HG02759 (cell line): ENCODE measurements around the gene SYNE3.
"Not testable (repeated sequence)": the region's sequence is repeated elsewhere in the genome, so short reads cannot be mapped to it uniquely, and the experiment has no call there.

ENCODE experiments used
- ATAC-seq: cut with Tn5 transposase; IDR thresholded peaks from one replicate; pipeline ENCODE4 v1.9.1; 2021; ENCODE audit warnings: mild to moderate bottlenecking, moderate library complexity; ENCODE audit not compliant: unreplicated experiment

Gene SYNE3

DNA sequence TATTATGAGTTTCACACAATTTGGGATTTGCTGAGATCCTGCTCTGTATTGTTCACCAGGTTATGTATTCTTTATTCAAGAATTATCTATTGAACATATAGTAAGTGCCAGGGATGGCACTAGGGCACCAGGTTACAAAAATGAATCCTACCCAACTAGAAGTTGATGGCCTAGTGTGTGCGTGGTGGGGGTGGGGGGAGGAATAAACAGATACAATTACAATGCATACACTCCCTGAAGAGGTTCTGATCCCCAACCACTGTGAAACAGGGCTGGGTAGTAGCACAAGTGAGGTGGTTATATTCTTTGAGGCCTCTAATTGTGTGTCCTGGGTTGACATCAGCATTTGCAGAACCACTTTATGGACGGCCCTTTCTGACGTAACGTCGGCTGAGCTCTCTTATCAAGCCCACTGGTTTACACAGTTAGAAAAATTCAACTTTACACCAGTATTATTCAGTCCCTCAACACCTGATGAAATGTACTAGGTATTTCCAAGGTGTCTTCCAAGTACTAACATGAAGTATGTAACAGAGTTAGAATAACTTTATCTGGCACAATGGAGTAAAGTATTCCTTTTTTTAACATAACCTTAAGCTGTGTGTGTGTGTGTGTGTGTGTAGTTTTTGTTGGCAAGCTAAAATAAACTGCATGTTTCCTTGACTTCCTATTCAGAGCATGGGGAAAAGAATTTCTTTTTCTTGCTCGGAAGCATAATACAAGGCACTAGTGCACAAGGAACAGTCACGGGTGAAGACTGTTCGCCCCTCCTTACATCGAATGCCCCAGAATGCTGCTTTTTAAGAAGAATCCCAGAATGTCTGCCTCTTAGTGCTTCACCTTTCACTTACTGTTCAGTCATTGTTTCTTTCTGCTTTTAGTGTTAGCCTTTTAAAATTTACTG, 10.3 kb upstream of the SYNE3 start:
- ATAC-seq, result no peak

DNA sequence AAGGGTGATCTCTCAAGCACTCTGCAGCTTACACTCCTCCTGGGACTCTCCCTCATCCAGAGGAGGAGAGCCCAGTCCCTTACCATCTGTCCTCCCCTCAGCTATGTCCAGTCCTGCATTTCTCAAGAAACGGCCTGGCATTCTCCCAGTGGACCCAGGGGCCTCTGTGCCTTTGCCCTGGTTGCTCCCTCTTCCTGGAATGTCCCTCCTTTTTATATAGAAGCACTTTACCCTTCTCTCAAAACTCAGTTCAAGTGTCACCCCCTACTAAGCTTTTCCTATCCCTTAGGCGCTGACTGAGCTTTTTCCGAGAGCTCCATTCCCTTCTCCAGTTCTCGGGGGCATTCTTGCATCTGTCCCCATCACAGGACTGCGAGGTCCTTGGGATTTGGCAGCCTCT, 9.5 kb upstream of the SYNE3 start:
- no peak for ATAC-seq

DNA sequence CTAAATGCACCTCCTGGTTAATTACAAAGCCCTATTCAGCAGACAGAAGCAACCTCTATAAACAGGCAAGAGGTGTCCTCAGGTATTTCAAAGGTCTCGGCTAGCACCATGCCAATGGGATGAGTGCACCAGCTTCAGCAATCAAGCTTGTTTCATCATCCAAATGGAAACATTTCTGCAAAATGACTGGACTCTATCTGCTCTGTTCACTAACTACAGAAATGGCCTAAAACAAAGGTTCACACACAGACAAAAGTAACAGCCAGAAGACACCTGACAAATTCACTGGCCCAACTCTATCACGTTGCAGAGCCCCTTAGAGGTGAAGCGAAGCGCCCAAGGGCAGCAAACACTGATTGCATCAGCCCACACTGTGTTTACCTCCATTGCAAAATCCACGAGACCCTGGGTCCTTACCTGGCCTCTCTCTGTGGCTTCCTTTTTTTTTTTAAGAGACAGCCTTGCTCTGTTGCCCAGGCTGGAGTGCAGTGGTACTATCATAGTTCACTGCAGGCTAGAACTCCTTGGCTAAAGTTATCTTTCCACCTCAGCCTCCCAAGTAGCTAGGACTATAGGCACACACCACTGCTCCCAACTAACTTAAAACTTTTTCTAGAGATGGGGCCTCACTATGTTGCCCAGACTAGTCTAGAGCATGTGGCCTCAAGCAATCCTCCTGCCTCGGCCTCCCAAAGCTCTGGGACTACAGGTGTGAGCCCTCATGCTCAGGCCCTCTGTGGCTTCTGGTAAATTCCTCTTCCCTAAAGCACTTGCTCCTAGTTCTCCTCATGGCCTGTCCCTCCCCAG, 8.5 kb upstream of the SYNE3 start:
- ATAC-seq, result no peak

DNA sequence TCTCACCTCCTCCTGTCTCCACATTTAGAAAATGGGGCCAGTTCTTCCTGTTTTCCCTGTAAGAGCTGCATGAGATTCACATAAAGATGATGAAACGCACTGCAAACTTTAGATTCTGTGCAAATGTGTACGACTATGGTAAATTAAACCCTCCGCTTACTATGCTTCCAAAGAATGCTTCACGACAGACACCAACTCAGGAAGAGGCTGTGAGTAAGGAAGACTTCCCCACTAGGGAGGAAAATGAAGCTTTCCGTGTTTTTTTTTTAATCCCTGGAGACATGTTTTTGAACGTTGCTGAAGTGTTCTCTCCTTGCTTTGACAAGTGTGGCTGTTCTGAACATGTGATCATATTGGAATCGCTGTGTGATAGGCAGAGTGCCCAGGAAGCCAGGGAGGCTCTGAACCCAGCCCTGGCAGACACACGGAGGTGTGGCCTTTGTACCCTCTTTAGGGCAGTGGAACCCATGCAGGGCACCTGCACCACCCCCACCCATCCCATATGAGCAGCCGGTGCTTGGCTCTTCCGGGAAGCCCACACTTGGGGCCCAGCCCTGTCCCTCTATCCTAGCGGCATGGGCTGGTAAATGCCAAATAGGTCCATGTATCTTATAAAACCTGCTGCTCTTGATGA, 7.5 kb upstream of the SYNE3 start:
- ATAC-seq, result no peak

DNA sequence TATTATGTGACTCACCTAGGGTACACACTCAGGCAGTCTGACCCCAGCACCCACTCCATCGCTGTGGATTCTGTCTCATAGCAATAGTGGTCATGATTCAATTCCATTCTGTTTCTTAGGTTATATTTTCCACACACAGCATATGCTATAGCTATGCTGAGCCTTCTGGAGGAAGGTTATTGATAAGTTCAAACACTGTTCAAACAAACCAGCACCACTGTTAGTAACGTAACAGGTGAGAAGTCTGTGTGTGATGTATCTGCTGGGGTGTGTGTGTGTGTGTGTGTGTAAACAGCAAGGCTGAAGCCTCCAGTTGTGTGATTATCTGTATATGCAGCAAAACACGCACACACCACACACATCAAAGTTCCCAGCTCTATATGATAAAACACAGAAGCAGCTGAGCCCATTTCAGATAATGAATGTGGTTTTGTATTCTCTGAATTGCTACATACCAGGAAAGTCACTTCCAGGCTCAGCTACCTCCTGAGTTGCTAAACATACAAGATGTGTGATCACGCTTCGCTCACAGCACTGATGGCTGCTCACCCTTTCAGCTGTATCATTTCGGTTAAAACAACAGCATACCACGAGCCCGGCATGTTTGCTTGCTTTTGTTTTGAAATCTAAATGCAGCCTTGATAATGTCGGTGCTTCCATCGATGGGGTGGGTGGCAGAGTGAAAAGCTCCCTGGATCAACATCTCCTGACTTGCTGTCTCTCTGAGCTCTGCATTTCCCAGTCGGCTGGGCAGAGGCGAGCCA, 6.8 kb upstream of the SYNE3 start:
- no peak for ATAC-seq

DNA sequence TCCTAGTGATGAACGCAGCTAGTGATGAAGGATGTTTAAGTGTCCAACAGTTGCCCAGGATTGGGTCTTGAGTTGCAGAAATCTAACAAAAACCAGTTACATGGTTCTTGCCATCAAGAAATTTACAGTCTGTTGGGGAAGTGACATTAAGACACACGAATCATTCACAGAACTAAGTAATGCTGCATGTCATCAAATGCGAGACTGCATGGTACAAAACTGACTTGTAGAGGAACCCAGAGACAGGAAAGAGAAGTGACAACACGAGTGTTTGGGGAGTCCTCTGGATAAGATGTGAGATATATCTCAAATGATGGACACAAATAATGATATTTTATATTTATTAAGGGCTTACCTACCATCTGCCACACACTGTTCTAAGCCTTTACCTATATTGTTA, 6.1 kb upstream of the SYNE3 start:
- no peak for ATAC-seq

DNA sequence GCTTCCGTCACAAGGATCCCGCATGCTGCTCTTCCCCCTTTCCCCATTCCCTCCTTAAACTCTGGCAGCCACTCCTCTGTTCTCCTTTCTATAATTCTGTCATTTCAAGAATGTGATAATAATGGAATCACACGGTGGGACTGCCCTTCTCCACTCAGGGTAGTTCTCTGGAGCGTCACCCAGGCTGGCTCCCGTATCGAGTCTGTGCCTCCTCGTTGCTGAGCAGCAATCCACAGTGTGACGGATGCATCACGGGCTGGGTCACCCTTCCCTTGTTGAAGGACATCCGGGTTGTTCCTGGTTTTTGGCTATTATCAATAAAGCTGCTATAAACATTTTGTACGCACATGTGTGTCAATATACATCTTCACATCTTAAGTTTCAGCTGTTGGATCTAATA, 5.7 kb upstream of the SYNE3 start:
- ATAC-seq, result no peak

DNA sequence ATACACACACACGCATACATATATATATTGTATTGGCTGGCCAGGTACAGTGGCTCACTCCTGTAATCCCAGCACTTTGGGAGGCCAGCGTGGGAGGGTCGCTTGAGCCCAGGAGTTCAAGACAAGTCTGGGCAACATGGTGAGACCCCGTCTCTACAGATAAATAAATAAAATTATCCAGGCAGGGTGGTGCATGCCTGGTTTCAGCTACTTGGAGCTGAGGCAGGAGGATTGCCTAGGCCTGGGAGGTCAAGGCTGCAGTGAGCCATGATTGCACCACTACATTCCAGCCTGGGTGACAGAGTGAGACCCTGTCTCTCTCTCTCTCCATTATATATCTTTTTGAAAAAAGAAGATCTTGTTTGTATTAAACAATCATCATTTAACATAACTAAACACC, 4.6 kb upstream of the SYNE3 start:
- no peak for ATAC-seq

DNA sequence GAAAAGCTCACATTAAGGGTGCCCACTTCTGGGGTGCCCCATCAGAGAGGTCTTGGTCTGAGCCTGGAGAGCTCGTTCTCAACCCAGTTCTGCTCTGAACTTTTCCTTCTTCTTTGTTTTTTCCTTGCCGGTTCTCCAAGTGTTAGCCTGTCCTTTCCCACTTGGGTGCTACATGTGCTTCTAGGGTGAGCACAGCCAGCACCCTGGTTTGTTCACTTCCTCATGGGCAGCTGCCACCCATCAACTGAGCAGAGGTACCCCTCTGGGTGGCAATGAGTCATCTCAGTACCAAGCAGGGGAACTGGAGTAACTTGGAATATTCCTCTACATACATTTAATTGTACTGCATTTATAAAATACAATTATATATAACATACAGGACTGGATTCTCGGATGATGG, 3.9 kb upstream of the SYNE3 start:
- no peak for ATAC-seq

DNA sequence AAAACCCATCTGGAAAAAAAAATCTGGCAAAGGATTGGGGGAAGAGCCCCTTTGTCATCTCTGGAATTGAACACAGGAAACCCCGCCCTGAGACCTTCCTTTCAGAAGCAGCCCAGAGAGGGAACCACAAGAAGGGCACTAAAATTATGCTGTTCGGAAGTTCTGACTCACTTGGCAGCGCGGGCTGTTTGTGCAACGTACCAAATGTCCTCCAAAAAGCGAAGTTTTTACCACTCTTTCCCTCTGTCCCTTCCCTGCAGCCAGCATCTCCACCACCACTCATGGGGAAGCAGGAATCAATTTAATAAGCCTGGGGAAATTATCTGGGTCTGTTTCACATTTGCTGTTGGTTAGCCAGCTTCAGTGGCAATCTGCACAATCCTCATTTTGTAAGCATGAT, 3.2 kb upstream of the SYNE3 start:
- no peak for ATAC-seq

DNA sequence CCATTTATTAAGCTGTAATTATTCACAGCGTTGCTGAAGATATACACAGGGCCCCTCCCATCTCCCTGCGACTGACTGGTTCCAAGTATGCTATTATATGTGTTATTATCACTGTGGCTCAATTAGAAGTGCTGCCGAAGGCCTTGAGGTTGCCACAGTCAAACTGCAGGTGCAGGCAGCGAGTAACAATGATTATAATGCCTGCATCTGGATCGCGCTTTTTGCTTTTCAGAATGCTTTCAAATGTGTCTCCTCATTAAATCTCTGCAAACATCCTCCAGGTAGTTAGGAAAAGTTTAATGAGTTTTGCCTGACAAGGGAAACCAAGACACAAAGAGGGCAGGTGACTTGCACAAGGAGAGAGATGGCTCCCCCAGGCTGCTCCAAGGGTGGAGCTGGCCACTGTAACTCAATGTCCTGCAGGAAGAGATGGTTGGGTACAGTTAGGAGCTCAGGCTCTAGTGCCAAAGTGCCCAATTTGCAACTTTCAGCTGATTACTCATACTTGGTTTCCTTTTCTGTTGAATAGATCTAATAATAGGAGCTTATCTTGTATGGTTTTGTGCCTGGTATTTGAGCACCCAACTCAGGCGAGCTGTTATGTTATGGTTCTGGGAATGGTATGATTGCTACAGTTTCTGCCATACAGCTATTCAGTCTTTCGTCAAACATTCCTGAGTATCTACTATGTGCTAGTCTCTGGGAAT, 1.7 kb upstream of the SYNE3 start:
- no peak for ATAC-seq

DNA sequence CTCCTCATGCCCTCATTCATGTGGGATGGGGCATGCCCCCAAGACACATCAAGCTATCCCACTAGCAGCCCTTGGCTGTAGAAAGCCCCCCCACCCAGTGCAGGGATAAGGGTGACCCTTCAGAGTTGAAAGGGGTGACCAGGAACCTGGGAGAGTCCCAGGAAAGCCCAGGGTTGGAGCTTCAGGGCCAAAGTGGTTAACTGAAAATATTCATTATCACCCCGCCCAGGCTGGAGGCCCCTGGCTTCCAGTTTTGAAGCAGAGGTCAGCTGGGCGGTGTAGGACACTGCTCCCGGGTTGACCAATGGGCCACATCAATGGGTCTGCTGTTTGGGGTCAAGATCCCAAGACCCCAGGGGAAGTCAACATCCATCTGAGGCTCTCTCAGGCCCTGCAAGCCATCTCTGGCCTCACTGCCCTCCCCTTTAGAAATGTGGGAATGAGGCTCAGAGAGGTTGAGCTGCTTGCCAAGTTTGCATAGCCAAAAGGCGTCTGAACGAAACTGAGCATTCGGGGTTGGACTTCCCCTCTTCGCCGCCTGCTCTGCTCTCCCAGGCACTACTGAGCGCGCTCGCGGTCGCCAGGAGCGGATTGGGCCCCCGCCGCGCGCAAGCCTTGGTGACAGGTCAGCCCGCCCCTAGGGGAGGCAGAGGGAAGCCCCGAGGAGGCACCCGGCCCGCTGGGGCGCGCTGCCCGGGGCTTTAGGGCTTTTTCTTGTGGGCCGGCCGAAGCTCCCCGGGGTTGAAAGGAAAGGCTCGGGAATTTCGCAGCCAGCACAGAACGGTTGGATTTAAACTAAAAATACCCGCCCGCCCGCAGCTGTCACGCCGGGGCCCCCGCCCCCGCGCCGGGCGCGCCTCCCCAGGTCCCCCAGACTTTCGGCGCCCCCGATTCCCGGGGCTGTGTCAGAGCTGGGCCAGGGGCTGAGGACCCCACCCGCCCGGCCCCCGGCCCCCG, 576 bp downstream of the SYNE3 start:
- peak; percentile 87 for ATAC-seq

DNA sequence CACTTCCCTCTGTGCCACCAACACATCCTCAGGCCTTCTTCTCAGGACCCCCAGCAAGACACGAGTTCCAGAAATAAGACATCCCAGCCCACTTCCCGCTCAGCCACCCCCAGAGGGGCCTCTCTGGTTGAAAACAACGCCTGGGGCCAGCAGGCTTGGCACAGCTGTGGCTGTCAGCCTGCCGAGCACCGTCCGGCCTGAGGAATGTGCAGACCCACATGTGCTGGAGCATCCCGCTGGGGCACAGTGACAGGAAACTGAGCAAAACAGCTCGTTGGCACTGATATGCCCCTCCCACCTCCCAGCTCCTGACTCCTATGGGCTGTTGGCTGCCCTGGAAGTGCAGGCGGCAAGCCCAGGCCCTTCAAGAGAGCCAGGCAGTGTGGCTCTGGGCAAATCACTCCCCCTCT, 1.4 kb downstream of the SYNE3 start:
- ATAC-seq, result no peak

DNA sequence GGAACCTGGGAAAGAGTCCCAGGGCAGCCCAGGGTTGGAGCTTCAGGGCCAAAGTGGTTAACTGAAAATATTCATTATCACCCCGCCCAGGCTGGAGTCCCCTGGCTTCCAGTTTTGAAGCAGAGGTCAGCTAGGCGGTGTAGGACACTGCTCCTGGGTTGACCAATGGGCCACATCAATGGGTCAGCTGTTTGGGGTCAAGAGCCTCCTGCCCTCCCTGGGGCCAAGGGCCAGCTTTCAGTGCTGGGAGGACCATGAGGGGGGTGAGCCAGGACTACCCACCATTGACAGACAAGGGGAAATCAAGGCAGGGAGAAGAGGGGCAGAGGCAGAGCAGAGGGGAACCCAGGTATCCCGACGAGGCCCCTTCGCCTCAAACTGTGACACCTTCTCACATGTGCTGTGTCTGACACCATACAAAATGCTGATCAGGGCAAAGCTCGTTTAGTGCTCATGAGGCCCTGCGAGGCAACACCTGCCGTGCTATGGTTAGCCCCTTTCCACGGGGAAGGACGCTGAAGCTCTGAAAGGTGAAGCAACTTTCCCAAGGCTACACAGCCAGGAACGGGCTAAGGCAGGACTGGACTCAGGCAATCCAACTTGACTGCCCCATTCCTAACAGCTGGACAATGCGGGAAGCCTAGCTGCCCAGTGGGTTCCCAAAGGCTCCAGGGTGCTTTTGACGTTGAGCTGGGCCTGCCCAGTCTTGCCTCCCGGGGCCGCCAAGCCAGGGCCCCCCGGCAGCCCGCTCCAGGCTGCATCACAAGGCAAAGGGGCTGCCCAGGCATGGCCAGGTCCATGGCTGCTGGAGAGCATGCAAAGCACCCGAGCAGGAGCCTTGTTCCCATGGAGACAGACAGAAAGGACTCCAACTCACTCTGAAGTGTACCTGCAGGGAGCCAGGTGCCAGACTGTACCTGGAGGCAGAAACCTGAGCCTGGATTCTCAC, 2.0 kb downstream of the SYNE3 start:
- no peak for ATAC-seq

DNA sequence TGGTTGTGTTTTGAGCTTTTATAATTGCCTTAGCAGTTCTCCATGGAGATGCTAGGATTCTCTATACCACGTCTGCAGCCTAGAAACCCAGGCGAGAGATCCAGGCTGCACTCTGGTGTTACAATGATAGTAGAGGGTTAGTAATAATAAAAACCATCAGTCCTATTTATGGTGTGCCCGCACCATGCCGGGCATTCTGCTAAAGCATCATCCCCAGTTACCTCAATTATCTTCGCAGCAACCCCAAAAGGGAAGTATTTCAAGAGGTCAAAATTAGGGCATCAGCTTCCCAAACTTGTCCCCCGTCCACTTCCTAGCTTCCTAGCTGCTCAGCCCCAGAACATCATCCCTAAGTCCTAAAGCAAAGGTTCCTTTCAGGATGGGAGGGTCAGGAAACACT, 3.2 kb downstream of the SYNE3 start:
- no peak for ATAC-seq

DNA sequence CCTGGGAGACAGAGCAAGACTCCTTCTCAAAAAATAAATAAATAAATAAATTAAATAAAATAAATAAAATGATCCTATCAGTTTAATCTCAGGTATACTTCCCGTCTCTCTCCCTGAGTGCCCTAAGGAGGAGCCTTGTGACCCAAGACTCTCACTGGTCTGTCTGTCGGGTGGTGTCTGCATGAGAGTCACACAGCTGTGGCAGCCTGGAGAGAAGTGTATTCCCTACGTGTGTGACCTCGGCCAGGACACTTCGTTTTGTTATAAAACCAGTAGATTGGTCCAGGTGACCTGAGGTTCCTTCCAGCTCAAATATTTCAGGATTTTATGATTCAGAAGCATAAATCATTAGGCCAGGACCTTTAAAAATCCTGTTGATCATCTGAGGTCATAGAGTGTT, 4.8 kb downstream of the SYNE3 start:
- ATAC-seq, result no peak

DNA sequence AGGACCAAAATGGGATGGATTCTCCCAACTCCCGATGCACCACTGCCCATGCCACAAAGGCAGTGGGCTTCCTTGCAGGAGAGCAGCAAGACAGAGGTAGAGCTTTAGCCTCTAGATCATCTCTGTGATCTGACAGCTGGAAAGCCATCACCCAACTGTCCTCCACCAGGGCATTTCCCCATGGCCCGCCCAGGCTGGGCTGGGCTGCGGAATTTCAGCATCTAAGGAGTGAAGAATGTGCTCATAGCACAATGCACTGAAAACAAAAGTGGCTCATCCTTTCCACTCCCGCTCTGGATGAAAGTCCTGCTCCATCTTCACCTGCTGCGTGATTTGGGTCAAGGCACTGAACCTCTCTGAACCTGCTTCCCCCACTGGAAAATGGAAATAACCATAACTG, 5.6 kb downstream of the SYNE3 start:
- no peak for ATAC-seq

DNA sequence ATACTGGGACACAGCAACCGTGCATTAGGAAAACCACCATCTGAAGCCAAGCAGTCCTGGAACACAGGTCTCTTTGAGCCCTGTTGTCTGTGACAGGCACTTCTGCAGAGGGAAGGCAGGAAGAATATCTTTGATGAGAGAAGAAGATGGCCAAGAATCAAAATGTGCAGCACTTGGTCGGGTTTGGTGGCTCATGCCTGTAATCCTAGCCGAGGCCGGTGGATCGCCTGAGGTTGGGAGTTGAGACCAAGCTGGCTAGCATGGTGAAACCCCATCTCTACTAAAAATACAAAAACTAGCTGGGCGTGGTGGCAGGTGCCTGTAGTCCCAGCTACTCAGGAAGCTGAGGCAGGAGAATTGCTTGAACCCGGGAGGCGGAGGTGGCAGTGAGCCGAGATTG, 6.1 kb downstream of the SYNE3 start:
- ATAC-seq, result not testable (repeated sequence)
